ENCODE data around the gene DHH. TPM values are rescaled to one million over a fixed set of nuclear protein-coding genes. Genes with fewer than 3 reads are reported as not detected.

Gene DHH
- polyA plus RNA-seq, 6 donors from 2014 or later, result not detected

DNA sequence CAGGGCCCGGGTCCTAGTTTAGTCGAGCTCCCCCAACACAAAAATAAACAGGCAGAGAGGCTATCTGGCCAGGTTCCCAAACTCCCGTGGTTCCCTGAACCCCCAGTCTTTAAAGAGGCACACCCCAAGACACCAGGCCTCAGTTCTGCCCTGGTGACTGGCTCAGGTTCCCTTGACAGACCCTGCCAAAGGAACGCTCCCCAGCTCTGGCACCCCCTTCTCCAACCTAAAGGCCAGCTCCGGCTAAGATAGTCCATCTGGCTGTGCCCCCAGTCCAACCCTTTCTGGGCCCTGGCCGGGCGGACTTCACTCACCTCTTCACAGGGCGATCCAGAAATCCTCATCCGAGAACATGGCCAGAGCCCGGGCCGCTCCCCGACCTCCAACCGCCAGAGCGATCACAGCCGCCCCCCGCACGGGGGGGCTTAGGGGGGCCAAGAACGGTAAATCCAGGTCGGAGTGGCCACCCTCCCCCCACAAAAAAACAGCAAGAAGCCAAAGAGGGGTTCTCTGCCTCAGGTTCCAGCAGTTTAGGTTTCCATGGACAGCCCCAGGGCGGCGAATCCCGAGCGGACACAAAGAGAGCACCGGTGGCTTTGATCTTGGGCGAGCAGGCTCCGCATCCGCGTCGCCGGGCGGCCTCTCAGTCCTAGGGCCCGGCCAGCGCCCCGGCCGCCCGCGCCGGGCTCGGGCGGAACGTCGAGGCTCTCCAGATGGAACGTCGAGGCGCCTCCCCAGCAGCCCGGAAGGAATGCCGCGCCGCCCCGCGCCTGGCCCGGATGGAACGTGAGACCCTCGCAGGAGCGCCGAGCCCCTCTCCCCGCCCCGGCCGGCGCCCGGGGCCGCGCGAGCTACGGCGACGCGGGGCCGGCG, 35.1 kb downstream of the DHH start:
- ATAC-seq (ENCODE audit: low read depth in 2 of 2), result peak in 1 of 2 donors; percentile 3
- H3K27ac Mint-ChIP-seq, result peak overlapping the region; percentile 49 to 96 (median 87)
- H3K9me3 Mint-ChIP-seq, result no peaks in the 10 kb centered on the region
- H3K4me3 Mint-ChIP-seq, result peak overlapping the region; percentile 61 to 96 (median 93)
- peaks cover 61 to 67% (median 62%) of the 10 kb centered on the region in 3 donors for H3K4me1 Mint-ChIP-seq
- DNase-seq, result peak; percentile 9
- H3K27me3 Mint-ChIP-seq, result no peaks in the 10 kb centered on the region
- peaks cover 0 to 5% of the 10 kb centered on the region in 2 donors for H3K36me3 Mint-ChIP-seq

DNA sequence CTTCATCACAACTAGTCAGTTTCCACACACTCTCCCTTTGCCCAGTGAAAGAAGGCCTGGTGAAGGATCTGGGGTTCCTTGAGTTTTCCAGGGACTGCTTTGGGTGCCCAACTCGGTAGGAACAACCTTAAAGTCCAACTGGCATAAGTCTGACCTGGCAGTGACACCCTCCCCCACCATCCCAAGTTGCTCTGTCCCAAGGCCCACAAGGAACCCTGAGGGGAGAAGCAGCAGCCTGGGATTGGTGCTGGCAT, 35.6 kb downstream of the DHH start:
- H3K27me3 Mint-ChIP-seq, result no peaks in the 10 kb centered on the region
- peak overlapping the region; percentile 61 to 96 (median 93) for H3K4me3 Mint-ChIP-seq
- DNase-seq (no peak), ATAC-seq (ENCODE audit: low read depth in 2 of 2) (no peak)
- peaks cover 59 to 69% (median 66%) of the 10 kb centered on the region in 3 donors for H3K4me1 Mint-ChIP-seq
- H3K9me3 Mint-ChIP-seq, result no peaks in the 10 kb centered on the region
- H3K36me3 Mint-ChIP-seq, result peaks cover 0 to 2% of the 10 kb centered on the region in 2 donors
- peak overlapping the region in 5 of 6 donors; percentile 38 to 96 (median 91) for H3K27ac Mint-ChIP-seq

DNA sequence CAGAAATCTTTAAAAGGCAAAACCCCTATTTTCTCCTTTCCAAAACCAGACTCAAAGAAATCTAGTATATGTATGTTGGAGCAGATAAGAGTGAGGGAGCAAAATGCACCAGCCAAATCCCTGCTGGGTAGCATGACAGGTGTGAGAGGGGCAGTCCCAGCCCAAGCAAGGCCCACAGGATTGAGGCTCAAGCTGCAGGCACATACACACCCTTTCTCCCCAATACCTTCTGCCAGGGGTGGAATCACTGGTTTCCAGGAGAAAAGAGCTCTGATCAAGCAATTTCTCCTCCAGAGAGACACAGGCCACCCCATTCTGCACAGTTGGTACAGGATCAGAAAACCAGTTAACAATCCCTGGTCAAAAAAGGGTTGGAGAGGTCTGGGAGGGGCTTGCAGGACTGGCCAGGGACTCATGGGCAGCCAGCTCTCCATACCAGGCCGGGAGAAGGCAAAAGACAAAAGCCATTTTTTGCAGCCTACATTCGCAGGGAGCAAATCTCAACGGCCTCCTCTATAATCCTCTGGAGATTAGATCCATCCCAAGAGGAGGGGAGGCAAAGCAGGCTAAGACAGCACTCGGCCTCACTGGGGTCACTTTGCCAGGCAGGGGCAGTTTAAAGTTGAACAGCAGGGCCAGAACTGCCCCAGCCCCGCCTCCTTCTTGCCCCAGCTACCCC, 36.1 kb downstream of the DHH start:
- Mint-ChIP-seq H3K9me3 (no peaks in the 10 kb centered on the region), H3K4me1 (peaks cover 58 to 67% (median 62%) of the 10 kb centered on the region in 3 donors), H3K4me3 (peak overlapping the region; percentile 61 to 96 (median 93)), H3K36me3 (no peaks in the 10 kb centered on the region), H3K27ac (peak overlapping the region; percentile 38 to 91 (median 73)), H3K27me3 (no peaks in the 10 kb centered on the region)
- ATAC-seq (ENCODE audit: low read depth in 2 of 2) (no peak), DNase-seq (no peak)

DNA sequence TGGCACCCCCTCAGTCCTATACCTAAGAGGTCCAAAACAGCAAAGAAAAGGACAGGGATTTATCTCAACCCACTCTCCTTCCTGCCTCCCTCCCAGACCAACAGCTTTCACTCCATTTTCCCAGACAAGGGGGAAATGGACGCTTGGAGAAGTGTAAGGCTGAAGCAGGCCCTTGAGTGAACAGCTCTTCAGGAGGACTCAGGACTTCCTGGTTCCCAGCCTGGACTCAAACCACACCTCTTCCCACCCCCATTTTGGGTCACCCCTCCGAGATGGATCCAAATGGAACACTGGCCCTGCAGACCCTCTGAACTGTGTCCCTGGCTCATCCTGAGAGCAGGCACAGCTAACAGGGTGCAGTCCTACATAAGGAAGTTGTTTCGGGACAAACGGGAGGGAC, 36.7 kb downstream of the DHH start:
- peaks cover 62 to 71% (median 67%) of the 10 kb centered on the region in 3 donors for H3K4me1 Mint-ChIP-seq
- peak overlapping the region in 5 of 6 donors; percentile 27 to 91 (median 79) for H3K27ac Mint-ChIP-seq
- H3K9me3 Mint-ChIP-seq, result no peaks in the 10 kb centered on the region
- ATAC-seq (ENCODE audit: low read depth in 2 of 2) (no peak), DNase-seq (no peak)
- no peaks in the 10 kb centered on the region for H3K27me3 Mint-ChIP-seq
- peaks cover 0 to 6% of the 10 kb centered on the region in 2 donors for H3K36me3 Mint-ChIP-seq
- H3K4me3 Mint-ChIP-seq, result peak overlapping the region; percentile 61 to 96 (median 93)

DNA sequence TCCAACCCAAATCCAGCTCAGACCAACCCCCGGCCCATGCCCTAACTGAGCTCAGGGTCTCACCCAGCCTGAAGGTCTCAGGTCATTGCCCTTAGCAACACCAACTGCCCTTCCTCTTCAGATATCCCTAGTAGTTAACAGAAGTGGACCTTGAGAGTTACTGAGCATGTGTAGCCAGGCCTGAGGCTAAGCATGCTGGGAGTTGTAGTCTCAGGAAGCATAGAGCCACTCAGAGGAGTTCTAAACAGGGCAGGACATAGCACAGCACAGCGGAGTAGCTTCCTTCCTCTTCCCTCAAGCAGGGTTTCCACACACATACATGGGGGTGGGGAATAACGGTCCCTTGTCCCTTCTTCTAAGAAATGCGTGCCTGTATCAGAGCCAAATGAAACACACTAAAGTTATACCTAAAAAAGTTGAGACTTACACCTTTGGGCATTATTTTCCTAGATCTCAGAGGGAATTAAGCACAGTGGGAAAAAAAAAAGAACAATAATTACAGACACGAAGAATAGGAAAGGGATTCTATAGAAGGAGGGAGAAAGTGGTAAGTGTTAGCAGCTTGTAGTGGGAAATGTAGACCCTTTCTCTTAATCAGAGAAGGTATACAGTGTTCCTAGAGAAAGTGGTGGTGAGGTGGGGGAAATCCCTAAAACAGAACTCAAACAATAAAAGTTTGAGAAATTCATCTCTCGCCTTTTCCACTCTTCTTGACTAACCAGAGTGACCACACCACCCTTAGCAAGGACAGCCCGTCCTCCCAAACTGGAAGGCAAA, 38.4 kb downstream of the DHH start:
- no peaks in the 10 kb centered on the region for H3K27me3 Mint-ChIP-seq
- DNase-seq (peak; percentile 50), ATAC-seq (ENCODE audit: low read depth in 2 of 2) (peak; percentile 65 to 69)
- H3K9me3 Mint-ChIP-seq, result no peaks in the 10 kb centered on the region
- H3K27ac Mint-ChIP-seq, result peak overlapping the region; percentile 60 to 94 (median 88)
- H3K4me1 Mint-ChIP-seq, result peaks cover 63 to 74% (median 65%) of the 10 kb centered on the region in 3 donors
- H3K36me3 Mint-ChIP-seq, result peaks cover 13 to 14% of the 10 kb centered on the region in 2 donors
- peak overlapping the region; percentile 61 to 96 (median 92) for H3K4me3 Mint-ChIP-seq

DNA sequence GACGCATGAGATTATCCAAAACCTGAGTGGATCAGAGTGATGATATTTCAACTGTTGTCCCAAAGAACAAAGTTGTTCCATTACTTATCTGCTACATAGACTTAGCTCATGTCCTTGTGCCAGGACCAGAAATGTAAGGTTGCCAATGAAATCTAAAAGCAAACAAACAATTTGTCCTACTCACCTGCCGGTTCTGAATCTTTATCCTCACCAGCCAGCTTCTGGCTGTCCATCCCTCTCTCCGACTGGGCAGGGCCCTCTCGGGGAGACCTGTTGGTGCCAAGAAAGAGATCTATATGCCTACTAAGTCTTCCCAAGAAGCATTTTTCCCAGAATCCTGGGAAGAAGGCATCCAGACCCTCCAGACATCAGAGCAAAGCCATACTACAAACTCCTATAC, 39.5 kb downstream of the DHH start:
- peak overlapping the region in 2 of 8 donors; percentile 95 to 96 for H3K4me3 Mint-ChIP-seq
- peak overlapping the region in 3 of 6 donors; percentile 40 to 82 (median 57) for H3K27ac Mint-ChIP-seq
- H3K36me3 Mint-ChIP-seq, result peaks cover 14 to 20% of the 10 kb centered on the region in 2 donors
- no peaks in the 10 kb centered on the region for H3K9me3 Mint-ChIP-seq
- peaks cover 64 to 68% (median 67%) of the 10 kb centered on the region in 3 donors for H3K4me1 Mint-ChIP-seq
- H3K27me3 Mint-ChIP-seq, result no peaks in the 10 kb centered on the region
- DNase-seq (no peak), ATAC-seq (ENCODE audit: low read depth in 2 of 2) (no peak)

DNA sequence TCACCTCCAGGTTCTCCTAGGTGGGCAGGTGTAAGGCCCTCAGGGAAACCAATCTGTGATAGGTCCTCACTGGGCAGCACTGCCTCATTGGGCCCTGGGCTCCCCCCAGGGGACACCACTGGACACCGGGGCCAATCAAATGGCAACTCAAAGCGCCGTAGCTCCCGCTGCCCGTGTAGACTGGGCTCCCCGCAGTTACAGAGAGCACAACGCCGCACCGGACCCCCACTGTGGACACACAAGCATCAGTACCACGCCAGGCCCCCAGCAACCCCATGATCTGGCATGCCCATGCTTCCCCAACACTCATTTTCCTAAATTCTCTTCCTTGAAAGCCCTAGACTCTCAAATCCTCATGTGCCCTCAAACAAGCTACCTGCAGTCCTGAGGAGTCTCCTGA, 40.1 kb downstream of the DHH start:
- no peak for ATAC-seq (ENCODE audit: low read depth in 2 of 2)
- no peaks in the 10 kb centered on the region for H3K9me3 Mint-ChIP-seq

DNA sequence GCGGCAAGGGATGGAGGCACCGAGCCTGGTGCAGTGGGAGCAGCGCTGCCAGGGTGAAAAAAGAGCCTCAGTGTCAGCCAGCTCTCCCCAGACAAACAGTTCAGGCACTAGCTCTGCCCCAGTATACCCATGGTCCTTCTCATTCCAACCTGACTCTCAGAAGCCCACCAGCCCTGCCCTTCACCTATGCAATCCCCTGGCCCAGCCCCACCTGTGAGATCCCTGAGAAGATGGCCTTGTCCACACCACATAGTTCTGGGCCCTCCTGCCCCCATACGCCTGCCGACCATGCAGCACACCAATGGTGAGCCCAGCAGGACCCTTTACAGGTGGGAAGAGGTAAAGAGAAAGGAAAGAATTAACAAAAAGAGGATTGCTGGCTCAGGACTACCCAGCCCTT, 40.5 kb downstream of the DHH start:
- peaks cover 58 to 64% (median 63%) of the 10 kb centered on the region in 3 donors for H3K4me1 Mint-ChIP-seq
- H3K36me3 Mint-ChIP-seq, result peaks cover 14 to 20% of the 10 kb centered on the region in 2 donors
- ATAC-seq (ENCODE audit: low read depth in 2 of 2) (no peak), DNase-seq (no peak)
- H3K4me3 Mint-ChIP-seq, result no peak overlapping the region
- H3K27ac Mint-ChIP-seq, result peak overlapping the region in 1 of 6 donors; percentile 9
- H3K9me3 Mint-ChIP-seq, result no peaks in the 10 kb centered on the region
- H3K27me3 Mint-ChIP-seq, result no peaks in the 10 kb centered on the region

More for the DNA sequence above, 40.1 kb downstream of the DHH start:
- H3K36me3 Mint-ChIP-seq, result peaks cover 14 to 20% of the 10 kb centered on the region in 2 donors
- no peaks in the 10 kb centered on the region for H3K27me3 Mint-ChIP-seq
- peak overlapping the region in 1 of 6 donors; percentile 49 for H3K27ac Mint-ChIP-seq
- peaks cover 62 to 67% (median 67%) of the 10 kb centered on the region in 3 donors for H3K4me1 Mint-ChIP-seq
- peak overlapping the region in 1 of 8 donors; percentile 35 for H3K4me3 Mint-ChIP-seq
- DNase-seq, result no peak

DNA sequence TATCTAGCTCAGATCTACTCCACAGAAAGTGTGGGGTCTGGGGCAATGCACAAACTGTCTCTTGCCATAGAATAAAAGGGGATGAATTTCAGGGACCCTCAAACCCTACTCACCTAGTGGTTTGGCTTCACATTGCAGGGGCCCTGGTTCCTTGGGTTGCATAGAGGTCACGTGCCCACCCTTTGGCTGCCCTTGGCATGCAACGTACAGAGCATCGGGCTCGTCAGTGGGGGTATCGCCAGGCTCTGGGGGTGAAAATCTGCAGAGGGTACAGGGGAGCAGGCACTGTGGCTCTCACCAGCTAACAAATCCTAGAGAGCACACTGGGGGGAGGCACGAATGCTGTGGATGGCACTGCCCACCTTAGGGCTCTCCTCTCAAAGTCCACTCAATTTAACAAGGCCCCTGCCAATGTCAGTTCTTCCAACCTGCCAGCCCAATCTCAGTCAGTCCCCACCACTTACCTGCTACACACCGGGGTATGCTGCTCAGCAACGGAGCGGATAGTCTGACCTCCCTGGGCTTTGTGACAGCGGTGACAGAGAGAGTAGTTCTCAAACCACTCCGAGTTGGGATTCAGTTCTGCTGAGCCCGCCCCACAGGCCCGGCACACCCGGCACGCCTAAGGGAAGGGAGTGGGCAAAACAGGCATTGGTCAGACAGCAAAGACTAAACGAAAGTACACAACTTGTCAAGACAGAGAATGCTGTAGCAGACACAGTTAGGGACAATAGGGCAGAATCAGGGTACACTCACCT, 42.0 kb downstream of the DHH start:
- H3K36me3 Mint-ChIP-seq, result peaks cover 14 to 27% of the 10 kb centered on the region in 2 donors
- H3K27me3 Mint-ChIP-seq, result no peaks in the 10 kb centered on the region
- H3K4me3 Mint-ChIP-seq, result peak overlapping the region in 1 of 8 donors; percentile 22
- no peak for DNase-seq
- peak overlapping the region in 2 of 6 donors; percentile 32 to 44 for H3K27ac Mint-ChIP-seq
- ATAC-seq (ENCODE audit: low read depth in 2 of 2), result no peak
- H3K4me1 Mint-ChIP-seq, result peaks cover 43 to 50% (median 48%) of the 10 kb centered on the region in 3 donors
- H3K9me3 Mint-ChIP-seq, result no peaks in the 10 kb centered on the region

DNA sequence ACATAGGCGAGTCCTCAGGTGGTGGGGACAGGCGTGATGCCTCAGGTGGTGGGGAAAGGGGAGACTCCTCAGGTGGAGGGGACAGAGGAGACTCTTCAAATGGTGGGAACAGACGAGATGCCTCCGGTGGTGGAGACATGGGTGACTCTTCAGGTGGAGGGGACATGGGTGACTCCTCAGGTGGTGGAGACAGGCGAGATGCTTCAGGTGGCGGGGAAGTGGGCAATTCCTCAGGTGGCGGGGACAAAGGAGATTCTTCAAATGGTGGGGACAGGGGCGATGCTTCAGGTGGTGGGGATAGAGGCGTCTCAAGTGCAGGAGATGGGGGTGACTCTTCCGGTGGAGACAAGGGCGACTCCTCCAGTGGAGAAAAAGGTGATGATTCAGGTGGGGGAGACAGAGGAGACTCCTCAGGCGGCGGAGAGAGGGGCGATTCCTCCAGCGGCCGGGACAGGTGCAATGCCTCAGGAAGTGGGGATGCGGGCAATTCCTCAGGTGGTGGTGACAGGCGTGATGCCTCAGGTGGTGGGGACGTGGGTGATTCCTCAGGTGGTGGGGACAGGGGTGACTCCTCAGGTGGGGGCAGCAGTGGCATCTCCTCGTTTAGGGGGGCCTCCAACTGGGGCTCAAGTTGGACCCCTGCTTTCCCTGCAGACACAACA, 42.7 kb downstream of the DHH start:
- DNase-seq (no peak), ATAC-seq (ENCODE audit: low read depth in 2 of 2) (no peak)
- no peaks in the 10 kb centered on the region for H3K9me3 Mint-ChIP-seq
- peak overlapping the region in 2 of 8 donors; percentile 22 to 53 for H3K4me3 Mint-ChIP-seq
- H3K36me3 Mint-ChIP-seq, result peaks cover 14 to 27% of the 10 kb centered on the region in 2 donors
- H3K4me1 Mint-ChIP-seq, result peaks cover 36 to 42% (median 41%) of the 10 kb centered on the region in 3 donors
- H3K27me3 Mint-ChIP-seq, result no peaks in the 10 kb centered on the region
- peak overlapping the region in 3 of 6 donors; percentile 22 to 74 (median 40) for H3K27ac Mint-ChIP-seq

DNA sequence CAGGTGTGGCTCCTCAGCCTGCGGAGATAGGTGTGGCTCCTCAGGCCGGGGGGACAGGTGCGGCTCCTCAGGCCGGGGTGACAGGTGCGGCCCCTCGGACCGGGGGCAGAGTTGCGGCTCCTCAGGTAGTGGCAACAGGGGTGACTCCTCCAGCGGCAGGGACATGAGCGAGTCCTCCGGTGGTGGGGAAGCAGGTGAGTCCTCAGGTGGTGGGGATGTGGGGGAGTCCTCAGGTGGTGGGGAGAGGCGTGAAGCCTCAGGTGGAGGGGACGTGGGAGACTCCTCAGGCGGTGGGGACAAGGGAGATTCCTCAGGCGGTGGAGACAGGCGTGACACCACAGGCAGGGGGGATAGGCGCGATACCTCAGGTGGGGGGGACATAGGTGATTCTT, 43.2 kb downstream of the DHH start:
- Mint-ChIP-seq H3K27ac (peak overlapping the region in 3 of 6 donors; percentile 22 to 74 (median 40)), H3K9me3 (no peaks in the 10 kb centered on the region)

More for the DNA sequence above, 43.2 kb downstream of the DHH start:
- Mint-ChIP-seq H3K36me3 (peaks cover 14 to 27% of the 10 kb centered on the region in 2 donors), H3K27me3 (no peaks in the 10 kb centered on the region), H3K4me1 (peaks cover 30 to 37% (median 36%) of the 10 kb centered on the region in 3 donors), H3K4me3 (no peak overlapping the region)
- ATAC-seq (ENCODE audit: low read depth in 2 of 2) (no peak), DNase-seq (no peak)

Measured in naive B cell (primary cell).